ENCODE results near the gene RSAD1.

The RSAD1 gene

DNA sequence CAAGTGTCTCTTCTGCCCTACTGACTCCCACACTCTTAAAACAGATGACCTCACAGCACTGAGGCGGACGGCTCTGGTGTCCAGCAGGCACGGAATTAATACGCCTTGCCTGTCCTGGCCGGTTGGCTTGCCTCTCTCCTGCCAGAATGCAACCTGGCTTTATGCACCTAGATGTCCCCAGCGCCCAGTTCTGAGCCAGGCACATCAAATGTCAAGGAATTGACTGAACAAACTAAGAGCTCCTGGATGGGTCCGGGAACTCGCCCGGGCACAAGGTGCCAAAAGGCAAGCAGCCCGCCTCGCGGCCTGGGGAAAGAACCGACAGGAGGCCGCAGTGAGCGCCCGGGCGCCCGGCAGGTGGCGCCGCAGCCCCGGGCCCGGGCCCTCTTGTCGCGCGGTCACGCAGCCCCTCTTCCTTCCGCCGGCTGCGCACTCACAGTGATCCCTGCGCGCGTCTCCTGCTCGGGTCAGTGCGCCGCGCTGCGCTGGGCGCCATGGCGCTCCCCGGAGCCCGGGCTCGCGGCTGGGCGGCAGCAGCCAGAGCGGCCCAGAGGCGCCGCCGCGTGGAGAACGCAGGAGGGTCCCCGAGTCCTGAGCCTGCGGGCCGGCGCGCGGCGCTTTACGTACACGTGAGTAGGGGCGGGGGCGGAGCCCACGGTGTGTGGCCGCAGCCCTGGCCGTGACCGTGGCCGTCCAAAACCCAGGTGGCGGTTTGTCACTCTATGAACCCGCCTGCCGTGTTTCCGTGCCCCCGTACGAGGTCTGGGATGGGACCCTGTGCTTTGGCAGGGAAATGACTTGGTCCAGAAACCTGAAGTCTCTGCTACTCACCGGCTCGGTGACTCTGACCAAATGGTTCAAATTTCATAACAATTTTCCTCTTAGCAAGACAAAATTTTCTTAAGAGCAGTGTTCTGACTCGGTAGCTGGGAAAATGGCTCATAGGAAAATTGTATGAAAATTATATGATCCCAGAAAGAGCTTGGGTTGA, at the start of gene RSAD1:
RSAD1 (plus strand) TSS at position 470 of the 991 bp plus-strand sequence; CDS start at position 495, 25 bp downstream.
- peak; percentile 59 for DNase-seq (ENCODE audit: low read depth)
- H3K4me3 ChIP-seq (ENCODE audit: low read depth, low read length): peak within 1 kb of the TSS; percentile 93

GRCh38 chr17:50429793-50430192, 48.9 kb upstream of the RSAD1 start:
- DNase-seq (ENCODE audit: low read depth): no peak
- no peak overlapping the region for H3K4me3 ChIP-seq (ENCODE audit: low read depth, low read length)

DNA sequence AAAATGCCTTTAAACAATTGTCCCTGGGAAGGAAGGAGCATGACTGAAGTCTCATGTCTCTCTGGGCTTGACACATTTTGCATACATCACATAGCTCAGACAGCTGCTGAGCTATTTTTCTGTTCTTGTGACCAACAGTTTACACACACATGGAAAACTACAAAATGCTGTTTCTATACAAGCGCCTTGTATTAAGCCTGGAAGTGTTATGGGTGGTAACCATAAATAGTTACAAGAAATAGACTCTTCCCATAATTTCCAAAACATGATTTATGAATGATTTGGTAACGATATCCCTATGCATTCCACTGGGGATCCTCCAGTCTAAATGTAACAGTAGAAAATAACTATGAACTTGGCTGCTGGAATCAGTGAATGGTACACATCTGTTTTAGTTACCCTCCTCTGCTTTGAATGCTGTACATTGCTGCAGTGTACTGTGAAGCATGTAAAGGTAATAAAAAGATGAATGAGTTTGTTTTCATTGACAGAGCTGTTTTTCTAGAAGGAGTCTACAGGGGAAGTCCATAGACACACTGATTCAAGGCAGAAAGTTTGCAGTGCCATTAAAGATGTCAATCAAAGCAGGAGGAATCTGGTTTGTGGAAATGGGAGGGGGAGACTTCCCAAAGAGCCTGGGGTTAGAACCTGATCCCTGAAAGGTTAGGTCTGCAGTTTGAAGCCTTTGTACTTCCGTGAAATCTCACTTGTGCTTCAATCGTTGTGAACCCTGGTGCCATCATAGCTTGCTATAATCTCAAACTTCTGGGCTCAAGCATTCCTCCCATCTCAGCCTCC, 47.6 kb upstream of the RSAD1 start:
- H3K4me3 ChIP-seq (ENCODE audit: low read depth, low read length): no peak overlapping the region
- no peak for DNase-seq (ENCODE audit: low read depth)

- H3K4me3 ChIP-seq (ENCODE audit: low read depth, low read length): no peak overlapping the region
- no peak for DNase-seq (ENCODE audit: low read depth)
Measured at GRCh38 chr17:50432125-50432762, 46.4 kb upstream of the RSAD1 start.

DNA sequence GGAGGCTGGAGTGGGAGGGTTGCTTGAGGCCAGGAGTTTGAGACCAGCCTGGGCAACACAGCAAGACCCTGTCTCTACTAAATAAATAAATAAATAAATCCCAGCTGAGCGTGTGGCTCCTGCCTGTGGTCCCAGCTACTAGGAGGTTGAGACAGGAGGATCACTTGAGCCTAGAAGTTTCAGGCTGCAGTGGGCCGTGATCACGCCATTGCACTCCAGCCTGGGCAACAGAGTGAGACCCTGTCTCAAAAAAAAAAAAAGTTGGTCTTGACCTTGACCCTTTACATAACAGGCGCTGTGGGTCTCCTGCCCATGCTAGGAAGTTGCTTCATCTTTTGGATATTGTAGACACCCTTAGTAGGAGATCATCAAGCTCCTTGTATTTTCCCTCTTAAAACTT, 41.3 kb upstream of the RSAD1 start:
- DNase-seq (ENCODE audit: low read depth): no peak
- no peak overlapping the region for H3K4me3 ChIP-seq (ENCODE audit: low read depth, low read length)

GRCh38 chr17:50439008-50439407, 39.7 kb upstream of the RSAD1 start:
- H3K4me3 ChIP-seq (ENCODE audit: low read depth, low read length): no peak overlapping the region
- DNase-seq (ENCODE audit: low read depth): no peak

DNA sequence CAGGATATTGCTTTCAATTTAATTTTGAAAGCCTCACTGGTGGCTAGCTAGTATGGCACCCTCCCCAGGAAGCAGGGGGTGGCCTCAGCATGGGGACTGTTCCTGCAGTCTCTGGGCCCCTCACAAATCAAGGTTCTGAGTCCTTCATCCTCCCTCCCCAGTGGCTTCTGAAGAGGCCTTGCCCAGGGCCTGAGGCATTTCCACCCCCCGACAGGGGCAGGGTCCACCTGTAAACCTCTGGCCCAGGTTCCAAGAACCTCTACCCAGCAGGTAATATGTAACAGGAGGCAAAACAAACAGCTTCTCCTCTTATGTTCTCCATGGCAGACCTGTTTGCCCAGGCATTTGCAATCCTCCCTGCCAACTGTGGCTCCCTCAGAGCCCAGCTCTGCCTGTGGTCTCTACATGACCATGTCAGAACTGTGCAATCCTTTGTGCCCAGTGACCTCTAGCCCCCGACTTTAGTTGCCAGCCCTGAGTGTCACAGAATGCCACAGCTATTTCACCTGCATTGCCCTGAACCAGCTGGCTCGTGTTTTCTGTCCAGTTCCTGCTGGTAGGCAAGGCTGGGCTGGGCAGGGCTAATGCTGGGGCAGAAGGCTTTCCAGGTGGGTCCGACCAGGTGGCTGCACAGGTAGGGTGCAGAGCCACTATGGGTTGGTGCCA, 38.4 kb upstream of the RSAD1 start:
- no peak overlapping the region for H3K4me3 ChIP-seq (ENCODE audit: low read depth, low read length)
- DNase-seq (ENCODE audit: low read depth): no peak

DNA sequence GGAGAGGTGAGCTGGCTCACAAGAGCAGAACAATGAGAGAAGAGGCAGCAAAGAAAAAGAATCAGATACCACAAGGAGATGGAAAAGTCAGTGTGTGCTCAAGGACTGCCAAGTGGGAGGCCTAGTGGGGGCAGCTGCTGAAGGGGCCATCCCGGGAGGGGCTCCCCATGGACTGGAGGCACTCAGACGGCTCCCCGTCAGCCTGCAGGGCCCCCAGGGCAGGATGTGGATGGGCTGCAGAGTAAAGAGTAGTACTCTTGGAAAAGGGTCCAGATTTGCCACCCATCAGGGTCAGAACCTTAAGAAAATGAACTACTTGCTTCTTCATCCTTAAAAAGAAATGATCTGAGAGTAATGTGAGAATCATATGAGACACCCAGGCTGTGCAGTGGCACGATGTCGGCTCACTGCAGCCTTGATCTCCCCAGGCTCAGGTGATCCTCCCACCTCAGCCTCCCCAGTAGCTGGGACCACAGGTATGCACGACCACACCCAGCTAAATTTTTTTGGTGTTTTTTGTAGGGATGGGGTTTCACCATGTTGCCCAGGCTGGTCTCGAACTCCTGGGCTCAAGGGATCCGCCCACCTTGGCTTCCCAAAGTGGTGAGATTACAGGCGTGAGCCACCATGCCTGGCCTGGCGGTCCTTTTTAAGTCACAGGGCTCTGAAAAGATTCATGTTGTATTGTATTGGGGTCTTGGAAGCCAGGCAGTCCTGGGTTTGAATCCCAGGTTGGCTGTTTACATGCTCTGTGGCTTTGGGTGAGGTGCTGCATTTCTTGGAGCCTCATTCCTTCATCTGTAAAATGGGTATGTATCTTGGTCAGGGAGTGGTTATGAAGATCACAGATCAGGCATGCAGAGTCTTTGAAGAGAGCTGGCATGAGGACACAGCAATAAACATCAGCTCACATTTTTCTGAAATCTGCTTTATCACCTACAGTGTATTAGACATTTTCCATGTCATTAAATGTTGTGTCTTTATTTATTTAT, 37.5 kb upstream of the RSAD1 start:
- H3K4me3 ChIP-seq (ENCODE audit: low read depth, low read length): no peak overlapping the region
- no peak for DNase-seq (ENCODE audit: low read depth)

DNA sequence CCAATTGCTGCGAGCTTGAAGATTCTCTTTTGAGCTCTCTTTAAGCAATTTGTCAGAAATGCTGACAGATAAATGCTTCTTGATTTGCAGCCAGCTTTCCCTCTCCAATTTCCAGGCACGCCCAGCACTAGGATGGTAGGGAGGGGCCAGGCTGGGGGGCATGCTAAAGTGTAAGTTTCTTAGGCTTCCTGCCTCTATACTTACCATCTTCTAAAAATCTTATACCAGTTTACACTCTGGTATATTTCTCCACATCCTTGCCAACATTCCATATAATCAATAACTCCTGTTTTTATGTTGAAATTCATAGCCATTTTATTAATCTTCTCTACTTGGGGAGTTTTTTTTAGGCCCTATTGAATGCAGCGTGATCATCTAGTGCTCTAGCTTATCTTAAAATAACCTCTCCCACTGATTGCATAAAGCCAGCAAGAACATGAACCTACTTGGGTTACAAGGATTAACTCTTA, 35.1 kb upstream of the RSAD1 start:
- no peak for DNase-seq (ENCODE audit: low read depth)
- no peak overlapping the region for H3K4me3 ChIP-seq (ENCODE audit: low read depth, low read length)

DNA sequence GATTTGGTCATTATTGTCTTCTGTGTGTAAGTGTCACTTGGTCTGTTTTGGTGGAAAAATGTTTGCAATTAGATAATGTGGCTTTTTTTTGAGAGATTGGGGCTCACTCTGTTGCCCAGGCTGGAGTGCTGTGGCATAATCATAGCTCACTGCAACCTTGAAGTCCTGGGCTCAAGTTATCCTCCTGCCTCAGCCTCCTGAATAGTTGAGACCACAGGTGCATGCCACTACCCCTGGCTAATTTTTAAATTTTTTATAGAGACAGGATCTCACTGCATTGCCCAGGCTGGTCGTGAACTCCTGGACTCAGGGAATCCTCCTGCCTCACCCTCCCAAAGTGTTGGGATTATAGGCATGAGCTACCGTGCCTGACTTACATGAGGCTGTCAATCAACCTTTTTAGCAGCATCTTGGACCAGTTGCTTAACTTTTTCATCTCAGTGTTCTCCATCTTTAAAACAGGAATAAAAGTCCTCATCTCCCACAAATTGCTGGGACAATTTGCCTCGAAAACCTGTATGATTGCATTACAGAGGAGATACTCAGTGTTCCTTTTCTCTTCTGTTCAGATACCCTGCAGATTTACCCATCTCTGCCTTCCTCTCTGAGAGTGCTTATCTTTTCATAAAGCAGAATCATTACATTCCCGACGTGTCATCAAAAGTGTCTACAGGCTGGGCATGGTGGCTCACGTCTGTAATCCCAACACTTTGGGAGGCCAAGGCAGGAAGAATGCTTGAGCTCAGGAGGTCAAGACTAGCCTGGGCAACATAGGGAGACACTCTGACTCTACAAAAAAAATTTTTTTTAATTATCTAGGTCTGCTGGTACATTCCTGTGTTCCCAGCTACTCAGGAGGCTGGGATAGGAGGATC, 33.6 kb upstream of the RSAD1 start:
- H3K4me3 ChIP-seq (ENCODE audit: low read depth, low read length): no peak overlapping the region
- DNase-seq (ENCODE audit: low read depth): no peak

GRCh38 chr17:50445730-50446325, 32.8 kb upstream of the RSAD1 start:
- no peak overlapping the region for H3K4me3 ChIP-seq (ENCODE audit: low read depth, low read length)
- DNase-seq (ENCODE audit: low read depth): no peak

DNA sequence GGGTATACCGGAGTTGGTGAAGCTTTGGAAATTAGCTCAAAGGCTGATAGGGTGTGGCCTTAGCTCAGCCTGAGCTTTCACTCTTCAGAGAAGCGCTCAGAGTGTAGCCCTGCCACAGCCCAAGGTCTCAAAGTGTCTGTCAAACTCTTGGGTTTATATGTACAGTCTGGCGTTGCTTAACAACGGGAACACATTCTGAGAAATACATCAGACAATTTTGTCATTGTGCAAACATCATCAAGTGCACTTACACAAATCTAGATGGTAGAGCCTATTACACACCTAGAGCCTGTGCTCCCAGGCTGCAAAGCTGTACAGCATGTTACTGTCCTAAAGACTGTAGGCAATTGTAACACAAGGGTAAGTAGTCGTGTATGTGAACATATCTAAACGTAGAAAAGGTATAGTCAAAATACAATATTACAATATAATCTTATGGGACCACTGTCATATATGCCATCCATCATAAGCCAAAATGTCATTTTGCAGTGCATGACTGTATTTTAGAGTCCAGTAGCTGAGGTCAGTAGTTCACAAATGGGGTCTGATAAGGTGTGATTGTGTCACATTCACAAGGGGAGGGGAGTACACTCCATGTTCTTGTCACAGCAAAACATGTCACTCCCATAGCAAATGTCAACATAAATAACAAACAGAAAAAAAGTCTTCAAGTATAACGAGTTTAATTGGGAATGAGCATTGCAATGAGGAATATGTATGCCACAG, 30.6 kb upstream of the RSAD1 start:
- no peak for DNase-seq (ENCODE audit: low read depth)
- H3K4me3 ChIP-seq (ENCODE audit: low read depth, low read length): no peak overlapping the region

DNA sequence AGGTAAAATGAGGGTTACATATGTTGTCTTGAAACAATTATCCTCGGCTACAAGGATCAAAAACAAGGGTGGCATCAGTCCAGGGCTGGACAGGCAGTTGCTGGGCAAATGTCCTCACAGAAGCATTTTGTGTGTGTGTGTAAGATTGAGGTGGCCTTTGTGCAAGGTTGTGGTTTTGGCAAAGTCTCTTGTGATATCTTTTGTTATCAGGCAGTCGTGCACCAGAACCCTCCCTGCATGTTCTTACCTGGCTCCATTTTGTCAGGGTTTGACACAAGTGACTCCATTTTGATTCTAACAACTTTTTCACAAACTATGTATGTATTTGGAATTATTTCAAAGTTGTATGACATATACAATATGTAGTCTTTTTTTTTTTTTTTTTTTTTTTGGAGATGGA, 30.0 kb upstream of the RSAD1 start:
- no peak overlapping the region for H3K4me3 ChIP-seq (ENCODE audit: low read depth, low read length)
- DNase-seq (ENCODE audit: low read depth): no peak

DNA sequence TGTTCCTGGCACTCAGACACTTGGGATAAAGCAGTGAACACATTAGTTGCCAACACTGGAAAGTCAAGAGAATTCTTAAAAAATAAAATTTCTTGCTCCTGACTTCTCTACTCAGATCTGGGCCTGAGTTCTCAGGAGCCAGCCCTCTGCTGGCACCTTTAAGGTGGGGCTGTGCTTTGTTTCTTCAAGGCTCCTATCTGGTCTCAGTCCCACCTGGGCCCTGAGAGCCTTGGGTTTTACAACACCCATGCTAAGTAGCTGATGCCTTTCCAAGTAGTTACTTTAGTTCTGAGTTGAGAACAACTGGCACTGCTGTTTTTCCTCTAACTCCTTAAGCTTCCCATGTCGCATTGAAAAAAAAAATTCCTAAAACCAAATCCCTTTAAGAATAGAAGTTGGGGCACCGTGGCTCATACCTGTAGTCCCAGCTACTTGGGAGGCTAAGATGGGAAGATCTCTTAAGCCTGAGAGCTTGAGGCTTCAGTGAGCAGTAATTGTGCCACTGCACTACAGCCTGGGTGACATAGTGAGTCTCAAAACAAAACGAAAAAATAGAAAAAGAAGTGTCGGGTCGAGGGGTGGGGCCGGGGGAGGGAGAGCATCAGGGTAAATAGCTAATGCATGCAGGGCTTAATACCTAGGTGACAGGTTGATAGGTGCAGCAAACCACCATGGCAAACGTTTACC, 26.6 kb upstream of the RSAD1 start:
- no peak for DNase-seq (ENCODE audit: low read depth)
- no peak overlapping the region for H3K4me3 ChIP-seq (ENCODE audit: low read depth, low read length)

DNA sequence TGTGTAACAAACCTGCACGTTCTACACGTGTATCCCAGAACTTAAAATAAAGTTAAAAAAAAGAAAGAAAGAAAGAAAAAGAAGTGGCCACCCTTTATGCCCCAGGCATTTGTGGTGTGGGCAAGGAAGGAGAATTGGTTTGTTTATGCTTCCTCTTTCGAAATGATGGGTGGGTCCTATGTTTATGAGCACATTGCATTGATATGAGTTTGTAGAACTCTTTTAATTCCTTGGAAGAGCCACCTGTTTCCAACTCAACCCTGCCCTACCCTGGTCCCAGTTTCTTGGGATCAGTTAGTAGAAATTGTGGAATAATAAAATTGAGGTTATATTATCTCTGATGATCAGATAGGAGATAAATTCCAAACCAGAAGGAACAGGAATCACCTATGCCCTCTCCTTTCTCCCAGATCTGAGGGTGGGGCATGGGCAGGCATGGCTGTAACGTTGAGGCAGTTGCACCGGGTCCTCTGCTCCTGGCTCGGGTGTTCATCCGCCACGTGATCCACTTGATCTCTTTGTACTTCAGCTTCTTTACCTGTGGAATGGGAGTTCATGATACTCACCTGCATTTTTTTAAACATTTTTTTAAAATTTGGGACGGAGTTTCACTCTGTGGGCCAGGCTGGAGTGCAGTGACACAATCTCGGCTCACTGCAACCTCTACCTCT, 25.9 kb upstream of the RSAD1 start:
- no peak for DNase-seq (ENCODE audit: low read depth)
- no peak overlapping the region for H3K4me3 ChIP-seq (ENCODE audit: low read depth, low read length)

Data from skeletal muscle cell (primary cell).